WTC11 (cell line): Measurements from ENCODE around the gene STRADA. TPM values are rescaled to one million over a fixed set of nuclear protein-coding genes. Genes with fewer than 3 reads are reported as not detected.

Experiments
- ATAC-seq: fragments of 200-7000 bp; cut with Tn5 transposase; 2 replicates; pipeline ENCODE4 v1.10.0; 2021; ENCODE audit warnings: mild to moderate bottlenecking, moderate library complexity
- CTCF ChIA-PET: fragments of 300-600 bp; sonication (Branson Sonifier 250); formaldehyde crosslinking; loops from one replicate; lab custom pipeline; 2021; ENCODE audit warnings: antibody characterized with exemption; lab: Charles Lee
- POLR2A ChIA-PET: fragments of 350-600 bp; sonication (Branson Sonifier 250); formaldehyde crosslinking; loops from one replicate; lab custom pipeline; 2021; ENCODE audit warnings: antibody characterized with exemption; lab: Charles Lee
- DNase-seq: peaks from one replicate; pipeline ENCODE4 v3.0.0; 2021; ENCODE audit warnings: low spot score
- H3K27ac Mint-ChIP-seq: 2 replicates; pipeline ENCODE4 v1.8.0; 2021; ENCODE audit warnings: mixed read lengths
- H3K27me3 Mint-ChIP-seq: 2 replicates; pipeline ENCODE4 v1.8.0; 2021; ENCODE audit warnings: low read depth, mild to moderate bottlenecking, moderate library complexity, mixed read lengths
- H3K36me3 Mint-ChIP-seq: 2 replicates; pipeline ENCODE4 v1.8.0; 2021; ENCODE audit warnings: mixed read lengths
- H3K4me1 Mint-ChIP-seq: 2 replicates; pipeline ENCODE4 v1.8.0; 2022; ENCODE audit warnings: mixed read lengths
- H3K4me3 Mint-ChIP-seq: 2 replicates; pipeline ENCODE4 v1.8.0; 2021; ENCODE audit warnings: mild to moderate bottlenecking, moderate library complexity, mixed read lengths
- H3K9me3 Mint-ChIP-seq: 2 replicates; pipeline ENCODE4 v1.8.0; 2021; ENCODE audit warnings: mixed read lengths
- ERG ChIP-seq: fragments of 250-450 bp; sonication (Bioruptor Pico); IDR thresholded peaks from 2 replicates; pipeline ENCODE4 v1.8.0; 2021; ENCODE audit warnings: mild to moderate bottlenecking
- FOXK1 ChIP-seq: sonication (generic); formaldehyde crosslinking; IDR thresholded peaks from 2 replicates; pipeline ENCODE4 v1.8.0; 2022; ENCODE audit warnings: mild to moderate bottlenecking, moderate library complexity, missing genetic modification reagents
- GABPB1 ChIP-seq: sonication (generic); formaldehyde crosslinking; IDR thresholded peaks from 2 replicates; pipeline ENCODE4 v1.8.1; 2023; ENCODE audit warnings: mild to moderate bottlenecking, missing genetic modification reagents
- GRHL2 ChIP-seq: fragments of 250-450 bp; sonication (Bioruptor Pico); IDR thresholded peaks from 2 replicates; pipeline ENCODE4 v1.8.0; 2022; ENCODE audit warnings: mild to moderate bottlenecking, moderate library complexity; ENCODE audit not compliant: insufficient replicate concordance, severe bottlenecking
- GTF2I ChIP-seq: fragments of 250-450 bp; sonication (Bioruptor Pico); conservative IDR thresholded peaks from 2 replicates; pipeline ENCODE4 v1.4.0; 2021; ENCODE audit warnings: mild to moderate bottlenecking
- IRF2 ChIP-seq: sonication (generic); formaldehyde crosslinking; IDR thresholded peaks from 2 replicates; pipeline ENCODE4 v1.8.0; 2022; ENCODE audit warnings: low read depth, missing genetic modification reagents, borderline replicate concordance
- MXD4 ChIP-seq: fragments of 250-450 bp; sonication (Bioruptor Pico); IDR thresholded peaks from 2 replicates; pipeline ENCODE4 v1.8.0; 2021; ENCODE audit warnings: mild to moderate bottlenecking, moderate library complexity, borderline replicate concordance
- ZNF416 ChIP-seq: fragments of 250-450 bp; sonication (Bioruptor Pico); IDR thresholded peaks from 2 replicates; pipeline ENCODE4 v1.9.0; 2021; ENCODE audit warnings: mild to moderate bottlenecking, inconsistent platforms
- ZNF425 ChIP-seq: fragments of 250-450 bp; sonication (Bioruptor Pico); conservative IDR thresholded peaks from 2 replicates; pipeline ENCODE4 v1.9.0; 2021; ENCODE audit warnings: mild to moderate bottlenecking
- ZNF671 ChIP-seq: fragments of 250-450 bp; sonication (Bioruptor Pico); IDR thresholded peaks from 2 replicates; pipeline ENCODE4 v1.8.0; 2021; ENCODE audit warnings: mild to moderate bottlenecking
- total RNA-seq: library from RNA; stranded (reverse); gene quantifications from 3 replicates; pipeline ENCODE4 v1.2.3, GENCODE V29; 2021
- TF ChIP-seq, protein P1 (sequence below): fragments of 250-450 bp; sonication (Bioruptor Pico); IDR thresholded peaks from 2 replicates; pipeline ENCODE4 v1.9.0; 2021; ENCODE audit warnings: mild to moderate bottlenecking
- TF ChIP-seq, protein P2 (sequence below): sonication (generic); formaldehyde crosslinking; IDR thresholded peaks from 2 replicates; pipeline ENCODE4 v1.8.1; 2023; ENCODE audit warnings: mild to moderate bottlenecking, missing genetic modification reagents
- TF ChIP-seq, protein P3 (sequence below): sonication (generic); formaldehyde crosslinking; IDR thresholded peaks from 2 replicates; pipeline ENCODE4 v1.8.1; 2022; ENCODE audit warnings: low read depth, mild to moderate bottlenecking, moderate library complexity, missing genetic modification reagents, borderline replicate concordance

The STRADA gene
- total RNA-seq, 1 experiment from 2014 or later: 36.6 TPM

DNA sequence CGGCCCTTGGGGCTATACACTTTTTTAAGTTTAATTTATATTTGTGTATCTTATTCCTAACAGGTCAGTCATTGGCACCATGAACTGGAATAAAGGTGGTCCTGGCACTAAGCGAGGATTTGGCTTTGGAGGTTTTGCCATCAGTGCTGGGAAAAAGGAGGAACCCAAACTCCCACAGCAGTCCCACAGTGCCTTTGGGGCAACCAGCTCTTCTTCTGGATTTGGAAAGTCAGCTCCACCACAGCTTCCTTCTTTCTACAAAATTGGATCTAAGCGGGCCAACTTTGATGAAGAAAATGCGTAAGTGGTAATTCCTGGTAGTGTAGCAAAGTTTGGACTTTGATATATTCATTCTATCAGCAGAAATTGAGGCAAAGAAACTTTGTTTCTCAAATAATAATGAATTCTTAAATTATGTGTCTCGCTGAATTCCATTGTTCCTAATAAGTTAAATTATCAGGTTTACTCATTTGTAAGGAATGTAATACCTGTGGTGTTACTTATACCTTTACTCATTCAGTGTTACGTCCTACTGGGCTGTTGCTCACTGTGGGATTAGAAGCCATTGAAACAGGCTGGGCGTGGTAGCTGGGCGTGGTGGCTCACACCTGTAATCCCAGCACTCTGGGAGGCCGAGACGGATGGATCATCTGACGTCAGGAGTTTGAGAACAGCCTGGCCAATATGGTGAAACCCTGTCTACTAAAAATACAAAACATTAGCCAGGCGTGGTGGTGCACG, 45.5 kb upstream of the STRADA start:
- H3K4me3 Mint-ChIP-seq: no peak overlapping the region
- TF ChIP-seq ZNF425 (CRISPR knock-in tag) (no peak), ZNF671 (CRISPR knock-in tag) (no peak), ZNF416 (CRISPR knock-in tag) (no peak), ERG (CRISPR knock-in tag) (no peak), MXD4 (CRISPR knock-in tag) (no peak)
- TF ChIP-seq, protein P1, sequence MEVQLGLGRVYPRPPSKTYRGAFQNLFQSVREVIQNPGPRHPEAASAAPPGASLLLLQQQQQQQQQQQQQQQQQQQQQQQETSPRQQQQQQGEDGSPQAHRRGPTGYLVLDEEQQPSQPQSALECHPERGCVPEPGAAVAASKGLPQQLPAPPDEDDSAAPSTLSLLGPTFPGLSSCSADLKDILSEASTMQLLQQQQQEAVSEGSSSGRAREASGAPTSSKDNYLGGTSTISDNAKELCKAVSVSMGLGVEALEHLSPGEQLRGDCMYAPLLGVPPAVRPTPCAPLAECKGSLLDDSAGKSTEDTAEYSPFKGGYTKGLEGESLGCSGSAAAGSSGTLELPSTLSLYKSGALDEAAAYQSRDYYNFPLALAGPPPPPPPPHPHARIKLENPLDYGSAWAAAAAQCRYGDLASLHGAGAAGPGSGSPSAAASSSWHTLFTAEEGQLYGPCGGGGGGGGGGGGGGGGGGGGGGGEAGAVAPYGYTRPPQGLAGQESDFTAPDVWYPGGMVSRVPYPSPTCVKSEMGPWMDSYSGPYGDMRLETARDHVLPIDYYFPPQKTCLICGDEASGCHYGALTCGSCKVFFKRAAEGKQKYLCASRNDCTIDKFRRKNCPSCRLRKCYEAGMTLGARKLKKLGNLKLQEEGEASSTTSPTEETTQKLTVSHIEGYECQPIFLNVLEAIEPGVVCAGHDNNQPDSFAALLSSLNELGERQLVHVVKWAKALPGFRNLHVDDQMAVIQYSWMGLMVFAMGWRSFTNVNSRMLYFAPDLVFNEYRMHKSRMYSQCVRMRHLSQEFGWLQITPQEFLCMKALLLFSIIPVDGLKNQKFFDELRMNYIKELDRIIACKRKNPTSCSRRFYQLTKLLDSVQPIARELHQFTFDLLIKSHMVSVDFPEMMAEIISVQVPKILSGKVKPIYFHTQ (CRISPR knock-in tag): no peak
- TF ChIP-seq, all 79 proteins: peak for 0
- POLR2A ChIA-PET: no interaction called here
- Mint-ChIP-seq H3K4me1 (no peaks in the 10 kb centered on the region), H3K36me3 (peaks cover 25% of the 10 kb centered on the region), H3K27ac (no peak overlapping the region), H3K9me3 (no peaks in the 10 kb centered on the region), H3K27me3 (no peaks in the 10 kb centered on the region)
- CTCF ChIA-PET: no interaction called here
- ATAC-seq: no peak
- no peak for DNase-seq

GRCh38 chr17:63786117-63786516, 44.5 kb upstream of the STRADA start:
- no peaks in the 10 kb centered on the region for H3K4me1 Mint-ChIP-seq
- POLR2A ChIA-PET: no interaction called here
- H3K9me3 Mint-ChIP-seq: no peaks in the 10 kb centered on the region
- H3K4me3 Mint-ChIP-seq: no peak overlapping the region
- peaks cover 23% of the 10 kb centered on the region for H3K36me3 Mint-ChIP-seq
- no peak overlapping the region for H3K27ac Mint-ChIP-seq
- ATAC-seq (no peak), DNase-seq (no peak)
- TF ChIP-seq IRF2 (CRISPR knock-in tag) (no peak), GRHL2 (CRISPR knock-in tag) (no peak), GABPB1 (CRISPR knock-in tag) (no peak), GTF2I (no peak), FOXK1 (CRISPR knock-in tag) (no peak)
- TF ChIP-seq, protein P2, sequence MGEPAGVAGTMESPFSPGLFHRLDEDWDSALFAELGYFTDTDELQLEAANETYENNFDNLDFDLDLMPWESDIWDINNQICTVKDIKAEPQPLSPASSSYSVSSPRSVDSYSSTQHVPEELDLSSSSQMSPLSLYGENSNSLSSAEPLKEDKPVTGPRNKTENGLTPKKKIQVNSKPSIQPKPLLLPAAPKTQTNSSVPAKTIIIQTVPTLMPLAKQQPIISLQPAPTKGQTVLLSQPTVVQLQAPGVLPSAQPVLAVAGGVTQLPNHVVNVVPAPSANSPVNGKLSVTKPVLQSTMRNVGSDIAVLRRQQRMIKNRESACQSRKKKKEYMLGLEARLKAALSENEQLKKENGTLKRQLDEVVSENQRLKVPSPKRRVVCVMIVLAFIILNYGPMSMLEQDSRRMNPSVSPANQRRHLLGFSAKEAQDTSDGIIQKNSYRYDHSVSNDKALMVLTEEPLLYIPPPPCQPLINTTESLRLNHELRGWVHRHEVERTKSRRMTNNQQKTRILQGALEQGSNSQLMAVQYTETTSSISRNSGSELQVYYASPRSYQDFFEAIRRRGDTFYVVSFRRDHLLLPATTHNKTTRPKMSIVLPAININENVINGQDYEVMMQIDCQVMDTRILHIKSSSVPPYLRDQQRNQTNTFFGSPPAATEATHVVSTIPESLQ (CRISPR knock-in tag): no peak
- TF ChIP-seq, protein P3, sequence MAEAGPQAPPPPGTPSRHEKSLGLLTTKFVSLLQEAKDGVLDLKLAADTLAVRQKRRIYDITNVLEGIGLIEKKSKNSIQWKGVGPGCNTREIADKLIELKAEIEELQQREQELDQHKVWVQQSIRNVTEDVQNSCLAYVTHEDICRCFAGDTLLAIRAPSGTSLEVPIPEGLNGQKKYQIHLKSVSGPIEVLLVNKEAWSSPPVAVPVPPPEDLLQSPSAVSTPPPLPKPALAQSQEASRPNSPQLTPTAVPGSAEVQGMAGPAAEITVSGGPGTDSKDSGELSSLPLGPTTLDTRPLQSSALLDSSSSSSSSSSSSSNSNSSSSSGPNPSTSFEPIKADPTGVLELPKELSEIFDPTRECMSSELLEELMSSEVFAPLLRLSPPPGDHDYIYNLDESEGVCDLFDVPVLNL (CRISPR knock-in tag): no peak
- TF ChIP-seq, all 79 proteins: peak for 0
- CTCF ChIA-PET: no interaction called here
- no peaks in the 10 kb centered on the region for H3K27me3 Mint-ChIP-seq
